ENCODE measurements around the gene HSF2BP. TPM values are rescaled to one million over a fixed set of nuclear protein-coding genes. Genes with fewer than 3 reads are reported as not detected.
A peak's percentile ranks its signal among the peaks of the same experiment; 100 is the strongest.

HSF2BP gene
- total RNA-seq, 1 donor: 1.8 TPM

- peak; percentile 68 for DNase-seq (ENCODE audit: insufficient read length, low spot score, missing footprints)
- Histone ChIP-seq H2AFZ (ENCODE audit: low read length) (peak overlapping the region; percentile 9), H3K27ac (ENCODE audit: low read depth, low read length) (peak overlapping the region; percentile 78), H3K4me1 (ENCODE audit: insufficient read depth, low read length) (peaks cover 32% of the 10 kb centered on the region), H3K4me2 (ENCODE audit: insufficient read depth, low read length) (peak overlapping the region; percentile 77), H3K4me3 (ENCODE audit: insufficient read depth, low read length) (peak overlapping the region; percentile 24), H3K9me3 (ENCODE audit: low read depth, low read length) (no peaks in the 10 kb centered on the region), H4K20me1 (ENCODE audit: insufficient read depth, low read length) (no peaks in the 10 kb centered on the region), H3K79me2 (ENCODE audit: insufficient read depth, low read length) (no peaks in the 10 kb centered on the region), H3K27me3 (ENCODE audit: insufficient read depth, low read length) (no peaks in the 10 kb centered on the region), H3K36me3 (ENCODE audit: insufficient read depth, low read length) (no peaks in the 10 kb centered on the region)
- TF ChIP-seq, protein P1, sequence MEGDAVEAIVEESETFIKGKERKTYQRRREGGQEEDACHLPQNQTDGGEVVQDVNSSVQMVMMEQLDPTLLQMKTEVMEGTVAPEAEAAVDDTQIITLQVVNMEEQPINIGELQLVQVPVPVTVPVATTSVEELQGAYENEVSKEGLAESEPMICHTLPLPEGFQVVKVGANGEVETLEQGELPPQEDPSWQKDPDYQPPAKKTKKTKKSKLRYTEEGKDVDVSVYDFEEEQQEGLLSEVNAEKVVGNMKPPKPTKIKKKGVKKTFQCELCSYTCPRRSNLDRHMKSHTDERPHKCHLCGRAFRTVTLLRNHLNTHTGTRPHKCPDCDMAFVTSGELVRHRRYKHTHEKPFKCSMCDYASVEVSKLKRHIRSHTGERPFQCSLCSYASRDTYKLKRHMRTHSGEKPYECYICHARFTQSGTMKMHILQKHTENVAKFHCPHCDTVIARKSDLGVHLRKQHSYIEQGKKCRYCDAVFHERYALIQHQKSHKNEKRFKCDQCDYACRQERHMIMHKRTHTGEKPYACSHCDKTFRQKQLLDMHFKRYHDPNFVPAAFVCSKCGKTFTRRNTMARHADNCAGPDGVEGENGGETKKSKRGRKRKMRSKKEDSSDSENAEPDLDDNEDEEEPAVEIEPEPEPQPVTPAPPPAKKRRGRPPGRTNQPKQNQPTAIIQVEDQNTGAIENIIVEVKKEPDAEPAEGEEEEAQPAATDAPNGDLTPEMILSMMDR (IDR thresholded peaks at IDR 0.05; ENCODE audit: extremely low read depth, low read depth, low read length): no peak
These were observed 14.7 kb downstream of the HSF2BP start for GRCh38 chr21:43644609-43645008.

DNA sequence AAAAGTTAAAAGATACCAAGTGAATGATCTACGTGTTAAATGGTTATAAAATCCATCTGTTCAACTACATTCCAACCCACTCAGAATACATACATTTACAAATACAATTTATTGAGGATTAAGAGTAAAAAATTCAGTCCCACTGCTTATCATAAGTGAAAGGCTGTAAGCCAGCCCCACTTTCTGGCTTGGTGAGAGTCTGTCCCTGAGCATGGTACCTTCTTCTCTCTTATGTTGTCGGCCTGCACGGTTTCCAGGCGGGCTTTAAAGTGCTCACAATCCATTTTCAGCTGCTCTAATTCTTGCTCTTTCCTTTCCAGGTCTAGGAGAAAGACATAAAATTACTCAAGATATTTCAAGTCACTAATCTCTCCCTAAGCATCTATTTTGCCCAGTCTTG is 15.2 kb downstream of the HSF2BP start:
- H3K27ac ChIP-seq (ENCODE audit: low read depth, low read length): peak overlapping the region; percentile 78
- H4K20me1 ChIP-seq (ENCODE audit: insufficient read depth, low read length): no peaks in the 10 kb centered on the region
- H3K4me2 ChIP-seq (ENCODE audit: insufficient read depth, low read length): peak overlapping the region; percentile 77
- H3K4me1 ChIP-seq (ENCODE audit: insufficient read depth, low read length): peaks cover 32% of the 10 kb centered on the region
- H3K4me3 ChIP-seq (ENCODE audit: insufficient read depth, low read length): no peak overlapping the region
- H3K36me3 ChIP-seq (ENCODE audit: insufficient read depth, low read length): no peaks in the 10 kb centered on the region
- TF ChIP-seq, protein P1 (IDR thresholded peaks at IDR 0.05; ENCODE audit: extremely low read depth, low read depth, low read length): no peak
- H3K9me3 ChIP-seq (ENCODE audit: low read depth, low read length): no peaks in the 10 kb centered on the region
- H3K79me2 ChIP-seq (ENCODE audit: insufficient read depth, low read length): no peaks in the 10 kb centered on the region
- H3K27me3 ChIP-seq (ENCODE audit: insufficient read depth, low read length): no peaks in the 10 kb centered on the region
- H2AFZ ChIP-seq (ENCODE audit: low read length): no peak overlapping the region
- no peak for DNase-seq (ENCODE audit: insufficient read length, low spot score, missing footprints)

DNA sequence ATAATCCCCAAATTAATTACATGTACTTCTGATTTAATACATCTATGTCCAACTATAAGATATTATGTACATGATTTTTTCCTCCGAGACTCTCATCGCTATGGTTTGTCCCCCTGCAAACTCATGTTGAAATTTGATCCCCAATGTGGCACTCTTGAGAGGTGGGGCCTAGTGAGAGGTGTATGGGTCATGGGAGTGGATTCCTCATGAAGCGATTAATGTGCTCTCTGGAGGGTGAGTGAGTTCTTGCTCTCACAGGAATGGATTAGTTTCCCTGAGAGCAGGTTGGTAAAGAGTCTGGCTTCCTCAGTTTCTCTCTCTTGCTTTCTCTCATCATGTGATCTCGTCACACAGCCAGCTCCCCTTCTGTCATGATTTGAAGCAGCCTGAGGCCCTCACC is 16.1 kb downstream of the HSF2BP start:
- no peaks in the 10 kb centered on the region for H3K27me3 ChIP-seq (ENCODE audit: insufficient read depth, low read length)
- H3K4me2 ChIP-seq (ENCODE audit: insufficient read depth, low read length): no peak overlapping the region
- H3K4me3 ChIP-seq (ENCODE audit: insufficient read depth, low read length): no peak overlapping the region
- no peak overlapping the region for H3K27ac ChIP-seq (ENCODE audit: low read depth, low read length)
- no peaks in the 10 kb centered on the region for H4K20me1 ChIP-seq (ENCODE audit: insufficient read depth, low read length)
- DNase-seq (ENCODE audit: insufficient read length, low spot score, missing footprints): no peak
- no peaks in the 10 kb centered on the region for H3K9me3 ChIP-seq (ENCODE audit: low read depth, low read length)
- no peaks in the 10 kb centered on the region for H3K79me2 ChIP-seq (ENCODE audit: insufficient read depth, low read length)
- TF ChIP-seq, protein P1 (IDR thresholded peaks at IDR 0.05; ENCODE audit: extremely low read depth, low read depth, low read length): no peak
- H3K36me3 ChIP-seq (ENCODE audit: insufficient read depth, low read length): no peaks in the 10 kb centered on the region
- H3K4me1 ChIP-seq (ENCODE audit: insufficient read depth, low read length): peaks cover 32% of the 10 kb centered on the region
- H2AFZ ChIP-seq (ENCODE audit: low read length): no peak overlapping the region

GRCh38 chr21:43640400-43640799 is 18.9 kb downstream of the HSF2BP start:
- H3K9me3 ChIP-seq (ENCODE audit: low read depth, low read length): no peaks in the 10 kb centered on the region
- H3K36me3 ChIP-seq (ENCODE audit: insufficient read depth, low read length): no peaks in the 10 kb centered on the region
- no peak overlapping the region for H2AFZ ChIP-seq (ENCODE audit: low read length)
- DNase-seq (ENCODE audit: insufficient read length, low spot score, missing footprints): no peak
- TF ChIP-seq, protein P1 (IDR thresholded peaks at IDR 0.05; ENCODE audit: extremely low read depth, low read depth, low read length): no peak
- H4K20me1 ChIP-seq (ENCODE audit: insufficient read depth, low read length): no peaks in the 10 kb centered on the region
- H3K27ac ChIP-seq (ENCODE audit: low read depth, low read length): no peak overlapping the region
- H3K4me1 ChIP-seq (ENCODE audit: insufficient read depth, low read length): peaks cover 20% of the 10 kb centered on the region
- H3K4me2 ChIP-seq (ENCODE audit: insufficient read depth, low read length): no peak overlapping the region
- H3K79me2 ChIP-seq (ENCODE audit: insufficient read depth, low read length): no peaks in the 10 kb centered on the region
- no peak overlapping the region for H3K4me3 ChIP-seq (ENCODE audit: insufficient read depth, low read length)
- H3K27me3 ChIP-seq (ENCODE audit: insufficient read depth, low read length): no peaks in the 10 kb centered on the region

Data from osteoblast (primary cell).